22Rv1 (cell line): Measurements from ENCODE around the gene BEAN1.

Experiments
- H3K27ac ChIP-seq: fragments of 450-650 bp; 2 replicates; pipeline ENCODE4 v1.5.1; 2017
- CTCF ChIP-seq: fragments of 450-650 bp; IDR thresholded peaks from 2 replicates; pipeline ENCODE4 v1.5.1; 2017; ENCODE audit warnings: mild to moderate bottlenecking
- ZFX ChIP-seq: fragments of 450-650 bp; IDR thresholded peaks from 2 replicates; pipeline ENCODE4 v1.6.1; 2017; ENCODE audit warnings: antibody characterized with exemption, borderline replicate concordance

BEAN1 gene

GRCh38 chr16:66427036-66427860 is at the start of gene BEAN1:
Gene BEAN1, plus strand, starts transcription at chr16:66427295. Its CDS starts 10,382 bp downstream, at chr16:66437677.
- no peak within 1 kb of the TSS for H3K27ac ChIP-seq
- TF ChIP-seq CTCF (no peak), ZFX (no peak)

- no peak for TF ChIP-seq CTCF
- no peak for TF ChIP-seq ZFX
- no peak overlapping the region for H3K27ac ChIP-seq
Observed at GRCh38 chr16:66377324-66377723, 49.8 kb upstream of the BEAN1 start.

GRCh38 chr16:66378741-66379570 is 48.1 kb upstream of the BEAN1 start:
- H3K27ac ChIP-seq, result no peak overlapping the region
- TF ChIP-seq ZFX (no peak), CTCF (no peak)

GRCh38 chr16:66379571-66379941 is 47.5 kb upstream of the BEAN1 start:
- no peak for TF ChIP-seq CTCF
- TF ChIP-seq ZFX, result no peak
- H3K27ac ChIP-seq, result no peak overlapping the region

- H3K27ac ChIP-seq, result no peak overlapping the region
Observed at GRCh38 chr16:66380421-66380820, 46.7 kb upstream of the BEAN1 start.

GRCh38 chr16:66381585-66382170 is 45.4 kb upstream of the BEAN1 start:
- H3K27ac ChIP-seq, result no peak overlapping the region
- TF ChIP-seq ZFX (no peak), CTCF (no peak)

More at GRCh38 chr16:66380421-66380820, 46.7 kb upstream of the BEAN1 start:
- TF ChIP-seq ZFX, result no peak
- no peak for TF ChIP-seq CTCF
